Gastroesophageal sphincter (tissue), 4 donors: ENCODE data around the gene PLAU. TPM values are rescaled to one million over a fixed set of nuclear protein-coding genes. Genes with fewer than 3 reads are reported as not detected.
A peak's percentile ranks its signal among the peaks of the same experiment; 100 is the strongest.

Source experiments
- ATAC-seq: fragments of 150-250 bp; one replicate; pipeline ENCODE4 v1.9.1; 2016; ENCODE audit warnings: mild to moderate bottlenecking, moderate library complexity
- H3K27ac ChIP-seq, 4 donors: fragments of 200-600 bp; sonication (generic) in 3 of 4; 1 replicate in 3 of 4; 2 replicates in 1 of 4; pipeline ENCODE4 v1.5.1; 2016 to 2019
- H3K27me3 ChIP-seq: fragments of 200-600 bp; sonication (generic); one replicate; pipeline ENCODE4 v1.5.1; 2019
- H3K36me3 ChIP-seq, 2 donors: fragments of 200-600 bp; sonication (generic); one replicate each; pipeline ENCODE4 v1.5.1; 2019; ENCODE audit warnings: control low read depth in 1 of 2
- H3K4me1 ChIP-seq, 3 donors: fragments of 200-600 bp; sonication (generic); 1 replicate in 2 of 3; 2 replicates in 1 of 3; pipeline ENCODE4 v1.5.1; 2016 to 2019; ENCODE audit warnings: control low read depth in 2 of 3
- H3K4me3 ChIP-seq, 2 donors: fragments of 200-600 bp; sonication (generic); one replicate each; pipeline ENCODE4 v1.5.1; 2019; ENCODE audit warnings: mild to moderate bottlenecking in 1 of 2, moderate library complexity in 1 of 2
- H3K9me3 ChIP-seq, 3 donors: fragments of 200-600 bp; sonication (generic); one replicate each; pipeline ENCODE4 v1.5.1; 2017 to 2019; ENCODE audit warnings: control low read depth in 2 of 3
- EP300 ChIP-seq: sonication (generic); formaldehyde crosslinking; IDR thresholded peaks from one replicate; pipeline ENCODE4 v1.6.1; 2017; ENCODE audit warnings: antibody characterized with exemption, mild to moderate bottlenecking
- POLR2A ChIP-seq, 2 donors: fragments of 450-650 bp; IDR thresholded peaks; one replicate each; pipeline ENCODE4 v1.6.1; 2017; ENCODE audit warnings: antibody characterized with exemption in 2 of 2, mild to moderate bottlenecking in 2 of 2, moderate library complexity in 1 of 2
- POLR2AphosphoS5 ChIP-seq: sonication (generic); formaldehyde crosslinking; IDR thresholded peaks from one replicate; pipeline ENCODE4 v1.6.1; 2017; ENCODE audit warnings: antibody characterized with exemption
- WGBS, 2 donors: methylation state at CpG; one replicate each; pipeline ENCODE4 v1.1.5; 2018; ENCODE audit warnings: low coverage in 1 of 2; 5-methylcytosine and 5-hydroxymethylcytosine counted together
- total RNA-seq, 4 donors: library from RNA; depleted of rRNA; stranded (reverse); fragments of >200 nt; gene quantifications; one replicate each; pipeline ENCODE4 v1.1.0, GENCODE V29; 2016
- TF ChIP-seq, protein P1 (sequence below), 4 experiments: fragments of 200-600 bp in 2 of 4; fragments of 450-650 bp in 2 of 4; sonication (generic) in 1 of 4; IDR thresholded peaks; one replicate each; pipeline ENCODE4 v1.5.1; 2017 to 2019; ENCODE audit warnings: antibody characterized with exemption in 4 of 4, mild to moderate bottlenecking in 2 of 4, moderate library complexity in 2 of 4

PLAU gene
- total RNA-seq, 4 donors from 2014 or later: 1.1 to 43.3 (median 8.3) TPM

DNA sequence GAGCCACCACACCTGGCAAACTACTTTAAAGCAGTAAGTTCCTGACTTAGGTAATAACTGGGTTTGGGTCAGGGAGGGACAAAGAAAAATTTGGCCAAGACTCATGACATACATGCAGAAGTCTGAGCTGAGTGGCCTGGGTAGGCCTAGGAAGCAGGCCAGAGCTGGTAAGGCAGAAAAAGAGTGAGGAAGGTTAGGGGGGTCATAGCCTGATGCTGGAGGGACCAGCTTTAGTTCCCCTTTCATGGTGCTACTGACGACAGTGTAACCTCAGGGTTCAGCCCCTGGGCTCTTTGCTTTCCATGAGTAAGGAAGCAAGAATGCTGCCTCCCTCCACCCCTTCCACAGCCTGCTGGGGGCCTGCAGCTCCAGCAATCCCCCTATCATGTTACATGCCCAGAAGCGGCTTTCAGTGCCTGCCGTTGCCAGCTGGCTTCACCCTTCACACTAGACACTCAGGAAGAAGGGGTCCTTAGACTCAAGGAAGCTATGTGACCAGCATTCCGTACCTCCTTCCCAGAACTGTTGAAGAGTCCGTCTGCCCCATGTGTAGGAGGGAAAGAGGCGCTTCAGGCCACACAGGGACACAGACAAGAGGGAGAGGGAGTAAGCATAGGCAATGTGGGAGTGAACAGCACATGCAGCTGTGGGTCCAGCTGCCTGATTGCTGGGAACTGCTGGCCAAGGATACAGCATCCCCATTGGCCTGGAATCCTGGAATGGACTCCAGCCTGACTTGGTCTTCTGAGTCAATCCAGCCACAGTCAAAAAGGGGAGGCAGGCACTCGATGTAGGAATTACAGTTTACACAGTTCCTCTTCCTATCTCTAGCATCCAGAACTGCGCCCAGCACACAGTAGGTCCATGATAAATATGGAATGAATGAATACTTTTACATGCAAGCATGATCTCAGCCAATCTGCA lies 4.1 kb upstream of the PLAU start:
- Histone ChIP-seq H3K27me3 (peaks cover 1% of the 10 kb centered on the region), H3K36me3 (no peaks in the 10 kb centered on the region), H3K4me1 (peaks cover 0 to 54% (median 41%) of the 10 kb centered on the region in 3 donors), H3K4me3 (no peak overlapping the region), H3K9me3 (no peaks in the 10 kb centered on the region), H3K27ac (peak overlapping the region; percentile 25 to 80 (median 71))
- 15 to 40% methylated on average over 3 to 6 of the region's 8 CpGs for WGBS, 2 donors
- ATAC-seq: peak; percentile 81
- TF ChIP-seq, protein P1, sequence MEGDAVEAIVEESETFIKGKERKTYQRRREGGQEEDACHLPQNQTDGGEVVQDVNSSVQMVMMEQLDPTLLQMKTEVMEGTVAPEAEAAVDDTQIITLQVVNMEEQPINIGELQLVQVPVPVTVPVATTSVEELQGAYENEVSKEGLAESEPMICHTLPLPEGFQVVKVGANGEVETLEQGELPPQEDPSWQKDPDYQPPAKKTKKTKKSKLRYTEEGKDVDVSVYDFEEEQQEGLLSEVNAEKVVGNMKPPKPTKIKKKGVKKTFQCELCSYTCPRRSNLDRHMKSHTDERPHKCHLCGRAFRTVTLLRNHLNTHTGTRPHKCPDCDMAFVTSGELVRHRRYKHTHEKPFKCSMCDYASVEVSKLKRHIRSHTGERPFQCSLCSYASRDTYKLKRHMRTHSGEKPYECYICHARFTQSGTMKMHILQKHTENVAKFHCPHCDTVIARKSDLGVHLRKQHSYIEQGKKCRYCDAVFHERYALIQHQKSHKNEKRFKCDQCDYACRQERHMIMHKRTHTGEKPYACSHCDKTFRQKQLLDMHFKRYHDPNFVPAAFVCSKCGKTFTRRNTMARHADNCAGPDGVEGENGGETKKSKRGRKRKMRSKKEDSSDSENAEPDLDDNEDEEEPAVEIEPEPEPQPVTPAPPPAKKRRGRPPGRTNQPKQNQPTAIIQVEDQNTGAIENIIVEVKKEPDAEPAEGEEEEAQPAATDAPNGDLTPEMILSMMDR (IDR thresholded peaks at IDR 0.05): no peak
- TF ChIP-seq POLR2AphosphoS5 (peak; percentile 83), EP300 (no peak), POLR2A (IDR thresholded peaks at IDR 0.05) (no peak)

DNA sequence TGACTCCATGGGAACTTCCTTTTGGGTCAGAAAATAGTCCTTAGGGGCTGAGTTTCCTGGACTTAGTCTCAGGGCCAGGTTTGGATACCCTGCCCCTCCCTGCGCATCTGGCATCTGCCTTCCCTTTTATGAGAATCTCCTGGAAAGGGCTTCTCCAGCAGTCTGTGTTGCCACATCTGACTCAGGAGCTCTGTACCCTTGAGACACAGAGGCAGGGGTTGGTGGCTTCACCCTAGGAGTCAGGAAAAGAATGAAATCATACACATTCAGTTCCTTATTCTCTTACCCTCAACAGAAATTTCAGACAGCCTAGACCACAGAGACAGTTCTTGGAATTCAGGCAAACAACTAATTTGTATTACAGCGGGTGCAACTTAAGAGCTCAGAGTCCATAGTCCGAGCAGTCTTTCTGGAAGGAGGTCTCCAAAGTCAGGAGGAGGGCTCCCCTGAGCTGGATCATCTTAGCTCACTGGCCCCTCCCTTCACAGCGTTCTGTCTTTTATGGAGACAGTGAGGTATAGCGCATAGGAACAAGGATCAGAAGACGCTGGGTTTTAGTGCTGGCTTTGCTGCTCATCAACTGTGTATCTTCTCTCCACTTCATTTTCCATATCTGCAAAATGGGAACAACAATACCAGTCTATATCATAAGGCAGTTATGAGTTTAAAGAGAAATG lies 3.0 kb upstream of the PLAU start:
- H3K36me3 ChIP-seq: no peaks in the 10 kb centered on the region
- no peak overlapping the region for H3K4me3 ChIP-seq
- TF ChIP-seq POLR2A (IDR thresholded peaks at IDR 0.05): no peak
- TF ChIP-seq, protein P1 (IDR thresholded peaks at IDR 0.05): no peak
- TF ChIP-seq EP300: no peak
- TF ChIP-seq POLR2AphosphoS5: peak; percentile 18
- peaks cover 7% of the 10 kb centered on the region for H3K27me3 ChIP-seq
- H3K9me3 ChIP-seq: no peaks in the 10 kb centered on the region
- peak overlapping the region in 3 of 4 donors; percentile 64 to 80 (median 76) for H3K27ac ChIP-seq
- ATAC-seq: peak; percentile 42
- H3K4me1 ChIP-seq: peaks cover 0 to 66% (median 41%) of the 10 kb centered on the region in 3 donors
- 48 to 67% methylated on average over 2 to 5 of the region's 6 CpGs for WGBS, 2 donors

DNA sequence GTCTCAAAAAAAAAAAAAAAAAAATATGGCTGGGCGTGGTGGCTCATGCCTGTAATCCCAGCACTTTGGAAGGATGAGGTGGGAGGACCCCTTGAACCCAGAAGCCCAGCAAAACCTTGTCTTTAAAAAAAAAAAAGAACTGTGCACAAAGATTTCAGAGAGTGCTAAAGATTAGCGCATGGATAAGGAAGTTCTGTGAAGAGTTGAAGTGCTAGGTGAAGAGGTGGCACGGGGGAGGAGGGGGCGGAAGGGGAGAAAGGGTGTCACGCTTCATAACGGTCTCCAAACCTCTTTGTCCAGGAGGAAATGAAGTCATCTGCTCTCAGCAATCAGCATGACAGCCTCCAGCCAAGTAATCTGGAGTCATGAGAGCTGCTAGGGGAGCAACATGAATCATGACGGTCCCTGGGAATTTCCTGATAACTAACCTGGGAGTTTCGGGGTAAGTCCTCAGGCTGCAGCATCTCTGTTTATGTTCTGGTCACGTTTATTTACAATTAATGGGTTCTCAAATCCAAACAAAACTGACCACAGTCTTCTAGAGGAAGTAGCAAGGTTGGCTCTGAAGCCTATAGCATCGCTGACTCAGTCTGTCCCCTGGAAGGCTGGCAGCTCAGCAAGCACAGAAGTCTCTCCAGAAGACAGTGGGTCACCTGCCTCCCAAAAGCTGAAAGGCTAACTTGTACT lies 1.9 kb upstream of the PLAU start:
- Histone ChIP-seq H3K9me3 (no peaks in the 10 kb centered on the region), H3K27ac (peak overlapping the region in 3 of 4 donors; percentile 35 to 76 (median 62)), H3K27me3 (peaks cover 7% of the 10 kb centered on the region), H3K4me1 (peaks cover 0 to 70% (median 41%) of the 10 kb centered on the region in 3 donors), H3K4me3 (no peak overlapping the region), H3K36me3 (no peaks in the 10 kb centered on the region)
- ATAC-seq: no peak
- TF ChIP-seq POLR2AphosphoS5: peak; percentile 11
- TF ChIP-seq, protein P1 (IDR thresholded peaks at IDR 0.05): no peak
- 24 to 55% methylated on average over 6 to 9 of the region's 10 CpGs for WGBS, 2 donors

DNA sequence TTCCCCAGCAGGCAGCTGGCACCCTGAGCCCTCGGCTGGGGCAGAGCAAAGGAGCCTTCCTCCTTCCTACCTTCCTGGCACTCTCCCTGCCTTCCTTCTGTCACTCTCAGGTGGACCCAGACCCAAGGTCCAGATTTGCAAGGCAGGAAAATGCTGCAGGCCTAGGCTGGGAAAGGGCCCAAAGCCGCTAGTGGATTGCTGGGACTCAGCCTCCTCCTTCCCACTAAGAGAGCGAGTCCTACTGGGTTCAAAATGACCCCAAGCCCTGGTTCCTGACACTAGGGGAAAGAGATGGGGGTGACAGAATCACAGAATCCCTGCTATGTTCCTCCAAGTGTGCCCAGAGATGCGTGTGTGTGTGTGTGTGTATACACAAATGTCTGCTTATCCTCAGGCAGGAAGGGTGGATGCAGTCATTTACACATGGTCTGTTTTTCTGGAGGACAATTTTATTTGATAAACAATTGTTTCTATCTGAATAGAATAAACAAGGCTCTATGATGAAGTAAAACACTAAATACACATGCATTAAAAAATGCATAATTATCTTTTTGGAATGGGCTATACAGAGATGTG lies 1.3 kb upstream of the PLAU start:
- no peaks in the 10 kb centered on the region for H3K9me3 ChIP-seq
- peaks cover 7% of the 10 kb centered on the region for H3K27me3 ChIP-seq
- peak overlapping the region in 3 of 4 donors; percentile 35 to 76 (median 62) for H3K27ac ChIP-seq
- 14 to 81% methylated on average over 1 to 3 of the region's 4 CpGs for WGBS, 2 donors
- H3K4me3 ChIP-seq: no peak overlapping the region
- H3K4me1 ChIP-seq: peaks cover 0 to 76% (median 41%) of the 10 kb centered on the region in 3 donors
- ATAC-seq: no peak
- TF ChIP-seq POLR2A (IDR thresholded peaks at IDR 0.05) (no peak), EP300 (no peak), POLR2AphosphoS5 (no peak)
- TF ChIP-seq, protein P1 (IDR thresholded peaks at IDR 0.05): no peak
- H3K36me3 ChIP-seq: no peaks in the 10 kb centered on the region
